HepG2 (cell line): ENCODE data around the gene DDR1. TPM values are rescaled to one million over a fixed set of nuclear protein-coding genes. Genes with fewer than 3 reads are reported as not detected.
A peak's percentile ranks its signal among the peaks of the same experiment; 100 is the strongest.

Source experiments
- ATF5 ChIP-seq: sonication (generic); formaldehyde crosslinking; IDR thresholded peaks from 2 replicates; pipeline ENCODE4 v1.4.0; 2020; ENCODE audit warnings: mild to moderate bottlenecking, low read depth, missing genetic modification reagents
- ATF7-NPFF ChIP-seq: sonication (generic); formaldehyde crosslinking; IDR thresholded peaks from 2 replicates; pipeline ENCODE4 v1.8.1; 2023; ENCODE audit warnings: mild to moderate bottlenecking, low read depth, missing genetic modification reagents, moderate library complexity
- CENPT ChIP-seq: sonication (generic); formaldehyde crosslinking; IDR thresholded peaks from 2 replicates; pipeline ENCODE4 v1.8.0; 2022; ENCODE audit warnings: low read depth, mild to moderate bottlenecking, moderate library complexity, missing genetic modification reagents
- ELF1 ChIP-seq: sonication (generic); formaldehyde crosslinking; IDR thresholded peaks from 2 replicates; pipeline ENCODE4 v1.4.0; 2020; ENCODE audit warnings: missing genetic modification reagents
- FOXC1 ChIP-seq: sonication (generic); formaldehyde crosslinking; IDR thresholded peaks from 2 replicates; pipeline ENCODE4 v1.8.0; 2022; ENCODE audit warnings: mild to moderate bottlenecking, missing genetic modification reagents, borderline replicate concordance
- HDAC2 ChIP-seq: sonication (generic); formaldehyde crosslinking; IDR thresholded peaks from 2 replicates; pipeline ENCODE4 v1.4.0; 2020; ENCODE audit warnings: missing genetic modification reagents
- MED13 ChIP-seq: sonication (generic); formaldehyde crosslinking; IDR thresholded peaks from 2 replicates; pipeline ENCODE4 v1.5.0; 2020; ENCODE audit warnings: missing genetic modification reagents
- MTF1 ChIP-seq: sonication (generic); formaldehyde crosslinking; IDR thresholded peaks from 2 replicates; pipeline ENCODE4 v1.5.0; 2020; ENCODE audit warnings: missing genetic modification reagents
- NR2F6 ChIP-seq, 2 experiments: IDR thresholded peaks; 2 replicates each; pipeline ENCODE4 v1.6.1; 2016; ENCODE audit warnings: antibody characterized with exemption in 1 of 2, mild to moderate bottlenecking in 1 of 2
- PITX1 ChIP-seq: sonication (generic); formaldehyde crosslinking; IDR thresholded peaks from 2 replicates; pipeline ENCODE4 v1.5.1; 2020; ENCODE audit warnings: mild to moderate bottlenecking, missing genetic modification reagents
- SNAI1 ChIP-seq: sonication (generic); formaldehyde crosslinking; IDR thresholded peaks from 2 replicates; pipeline ENCODE4 v1.5.0; 2020; ENCODE audit warnings: mild to moderate bottlenecking, missing genetic modification reagents, borderline replicate concordance
- SP4 ChIP-seq: sonication (generic); formaldehyde crosslinking; IDR thresholded peaks from 2 replicates; pipeline ENCODE4 v1.8.1; 2023; ENCODE audit warnings: mild to moderate bottlenecking, missing genetic modification reagents
- THAP7 ChIP-seq: sonication (generic); formaldehyde crosslinking; IDR thresholded peaks from 2 replicates; pipeline ENCODE4 v1.8.1; 2023; ENCODE audit warnings: mild to moderate bottlenecking, missing genetic modification reagents
- YY1 ChIP-seq: IDR thresholded peaks from 2 replicates; pipeline ENCODE4 v1.6.1; 2011; ENCODE audit warnings: low read length, low read depth, moderate library complexity, mild to moderate bottlenecking; ENCODE audit not compliant: insufficient read depth, insufficient replicate concordance
- polyA plus RNA-seq, 8 experiments: library from polyadenylated mRNA; depleted of rRNA in 3 of 8; stranded (reverse) in 7 of 8; unstranded in 1 of 8; fragments of >200 nt; fragmentation: Illumina TruSeq in 4 of 8; extraction: Trizol in 4 of 8; gene quantifications; 2 replicates each; pipeline versions ENCODE4 v1.2.1 to v1.2.3, GENCODE V29; 2011 to 2016; ENCODE audit warnings: low read depth in 4 of 8, missing spikeins in 1 of 8, mixed read lengths in 1 of 8; ENCODE audit not compliant: insufficient read depth in 1 of 8
- total RNA-seq, 5 experiments: library from RNA; depleted of rRNA; stranded (reverse); fragments of >200 nt; fragmentation: Illumina TruSeq; extraction: Trizol; gene quantifications; 2 replicates each; pipeline ENCODE4 v1.2.3, GENCODE V29; 2016; ENCODE audit warnings: low read depth in 1 of 5

Gene DDR1
- total and polyA plus RNA-seq, 2 of the 13 experiments (the other 11 are each of a cell fraction or from before 2014, with no cell fraction given) = 16.7 to 20.2 TPM

- TF ChIP-seq MTF1 (CRISPR knock-in tag) = 0 out of 2 replicates have a peak, but pooled peaks have one; percentile 1
- TF ChIP-seq FOXC1 = peak; percentile 80; the same call in 1 of the 2 replicates
- TF ChIP-seq SP4 (CRISPR knock-in tag) = peak; percentile 38; the same call in 1 of the 2 replicates
- no peak for TF ChIP-seq HDAC2
- no peak for TF ChIP-seq ELF1
- 0 out of 2 replicates have a peak, but pooled peaks have one; percentile 5 for TF ChIP-seq PITX1 (CRISPR knock-in tag)
- TF ChIP-seq ATF5 = peak; percentile 7; the same call in 1 of the 2 replicates
- no peak for TF ChIP-seq CENPT
- peak; percentile 71; the same call in 1 of the 2 replicates for TF ChIP-seq THAP7 (CRISPR knock-in tag)
- peak; percentile 30; the same call in 1 of the 2 replicates for TF ChIP-seq ATF7-NPFF (CRISPR knock-in tag)
- TF ChIP-seq MED13 (CRISPR knock-in tag) = peak; percentile 9; the same call in 1 of the 2 replicates
- TF ChIP-seq SNAI1 (CRISPR knock-in tag) = 0 out of 2 replicates have a peak, but pooled peaks have one; percentile 8
- TF ChIP-seq YY1 = peak; percentile 46
- peak; percentile 29; the same call in 1 of the 2 replicates for TF ChIP-seq NR2F6 (IDR thresholded peaks at IDR 0.05)
- no peak for TF ChIP-seq NR2F6 (CRISPR knock-in tag; IDR thresholded peaks at IDR 0.05)
Measured at GRCh38 chr6:30914854-30915590, 30.7 kb downstream of the DDR1 start (continued).
